GM18909 (cell line): ENCODE results near the gene ARPC5.
"Not testable (repeated sequence)": the region's sequence is repeated elsewhere in the genome, so short reads cannot be mapped to it uniquely, and the experiment has no call there.

Experiments
- ATAC-seq: cut with Tn5 transposase; IDR thresholded peaks from one replicate; pipeline ENCODE4 v1.9.1; 2021; ENCODE audit warnings: mild to moderate bottlenecking; ENCODE audit not compliant: unreplicated experiment, poor library complexity

Gene ARPC5

DNA sequence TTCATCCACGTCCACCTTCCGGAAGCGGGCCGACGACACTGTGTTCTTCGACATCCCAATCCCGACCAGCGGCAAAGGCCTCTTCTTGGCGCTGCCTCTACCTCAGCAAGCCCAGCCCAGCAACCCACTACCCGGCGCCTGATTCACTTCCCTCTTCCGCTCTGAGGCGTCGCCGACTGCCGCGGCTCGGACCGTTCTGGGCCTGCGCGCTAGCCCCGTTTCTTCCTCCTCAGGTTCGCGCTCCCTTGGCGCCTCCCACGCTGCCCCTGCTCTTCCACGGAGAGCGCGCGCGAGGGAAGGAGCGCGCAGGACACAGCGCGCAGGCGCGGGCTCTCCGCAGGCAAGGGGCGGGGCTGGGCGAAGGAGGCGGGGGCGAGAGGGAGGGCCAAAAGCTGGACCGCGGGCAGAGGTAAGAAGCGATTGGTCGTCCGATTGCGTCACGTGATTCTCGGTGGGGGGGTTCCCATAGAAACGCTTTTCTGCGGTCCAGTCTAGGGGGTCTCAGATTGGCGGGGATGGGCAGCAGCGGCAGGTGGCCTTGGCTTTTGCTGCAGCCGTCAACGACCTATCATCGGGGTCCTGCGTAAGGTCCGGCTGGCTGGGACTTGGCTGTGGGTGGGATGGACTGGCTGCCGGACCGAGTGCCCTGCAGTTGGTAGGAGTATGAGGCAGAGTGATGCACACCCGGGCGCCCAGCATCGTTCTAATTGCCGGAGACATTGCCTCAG lies at the start of gene ARPC5:
Gene ARPC5 (minus strand): TSS at position 178 of the 728 bp plus-strand sequence. CDS start 124 bp downstream, at position 54.
- peak; percentile 88 for ATAC-seq

DNA sequence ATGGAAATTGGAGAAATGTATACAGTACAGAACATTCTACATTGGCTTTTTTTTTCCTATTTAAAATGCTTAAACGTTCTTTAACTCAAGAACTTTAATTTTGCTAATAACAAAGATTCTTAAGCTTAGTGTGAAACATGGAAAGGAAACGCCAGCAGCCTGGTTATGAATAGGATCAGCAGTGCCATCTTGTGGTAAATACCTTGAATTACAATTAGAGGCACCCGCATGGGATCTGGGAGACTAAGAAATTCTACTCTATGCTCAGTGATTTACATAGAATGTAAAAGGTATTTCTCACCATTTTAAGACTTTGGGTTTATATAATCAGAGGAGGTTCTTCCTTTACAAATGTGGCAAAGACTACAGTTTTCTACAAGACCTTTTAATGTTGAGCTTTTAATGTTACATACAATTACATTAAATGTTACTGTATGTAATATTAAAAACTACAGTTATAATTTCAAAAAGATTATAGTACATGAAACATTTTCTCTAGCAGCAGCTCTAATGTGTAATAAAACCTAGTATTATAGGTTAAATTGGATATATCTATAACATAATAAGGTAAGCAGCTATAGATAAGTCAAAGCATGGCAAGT lies 49.6 kb upstream of the ARPC5 start:
- ATAC-seq: peak; percentile 61

DNA sequence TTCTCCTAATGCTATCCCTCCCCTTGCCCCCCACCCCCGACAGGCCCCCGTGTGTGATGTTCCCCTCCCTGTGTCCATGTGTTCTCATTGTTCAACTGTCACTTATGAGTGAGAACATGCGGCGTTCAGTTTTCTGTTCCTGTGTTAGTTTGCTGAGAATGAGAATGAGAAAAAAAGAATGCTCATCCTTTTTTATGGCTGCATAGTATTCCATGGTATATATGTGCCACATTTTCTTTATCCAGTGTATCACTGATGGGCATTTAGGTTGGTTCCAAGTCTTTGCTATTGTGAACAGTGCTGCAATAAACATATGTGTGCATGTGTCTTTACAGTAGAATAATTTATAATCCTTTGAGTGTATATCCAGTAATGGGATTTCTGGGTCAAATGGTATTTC lies 43.8 kb upstream of the ARPC5 start:
- ATAC-seq: not testable (repeated sequence)

DNA sequence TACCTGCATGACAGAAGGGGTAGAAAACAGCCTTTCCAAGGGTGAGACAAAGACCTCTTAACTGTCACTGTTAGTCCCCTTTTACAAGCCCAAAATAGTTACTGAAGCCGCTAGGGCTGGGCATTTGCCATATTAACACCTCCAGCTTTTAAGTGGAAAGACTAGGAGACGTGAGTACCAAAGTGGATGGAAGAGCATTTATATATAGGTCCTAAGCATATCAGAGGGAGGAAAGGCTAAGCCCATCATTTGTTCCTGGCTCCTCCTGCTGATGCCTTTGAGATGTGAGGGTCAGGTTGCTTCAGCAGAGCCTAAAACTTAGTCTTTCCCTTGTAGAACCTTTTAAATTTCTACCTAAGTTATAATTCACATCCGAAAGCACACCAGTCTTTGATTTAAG lies 43.2 kb upstream of the ARPC5 start:
- no peak for ATAC-seq

DNA sequence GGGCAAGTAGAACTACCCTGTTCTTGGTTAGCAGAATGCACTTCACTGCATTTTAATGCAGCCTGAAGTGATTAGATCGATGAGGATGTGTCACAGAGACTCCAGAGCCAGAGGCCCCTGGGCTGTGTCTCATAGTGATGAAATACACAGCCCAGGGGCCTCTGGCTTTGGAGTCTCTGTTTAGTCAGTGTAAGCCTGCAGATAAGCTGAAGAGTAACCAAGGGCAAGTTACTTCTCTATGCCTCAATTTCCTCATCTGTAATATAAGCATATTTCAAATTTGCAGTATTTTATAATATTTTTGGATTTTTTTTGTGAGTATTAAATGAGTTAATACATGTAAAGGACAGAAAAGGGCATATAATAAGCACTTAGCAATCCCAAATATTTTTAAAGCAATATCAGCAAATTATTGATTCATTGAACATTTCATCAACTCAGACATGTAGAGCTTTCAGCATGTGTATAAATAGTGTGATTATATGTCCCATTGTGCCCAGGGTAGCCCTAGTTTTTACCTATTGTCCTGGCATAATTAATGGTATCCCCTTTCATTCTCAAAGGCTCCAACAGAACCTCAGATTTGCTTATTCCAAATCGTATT lies 41.1 kb upstream of the ARPC5 start:
- no peak for ATAC-seq

DNA sequence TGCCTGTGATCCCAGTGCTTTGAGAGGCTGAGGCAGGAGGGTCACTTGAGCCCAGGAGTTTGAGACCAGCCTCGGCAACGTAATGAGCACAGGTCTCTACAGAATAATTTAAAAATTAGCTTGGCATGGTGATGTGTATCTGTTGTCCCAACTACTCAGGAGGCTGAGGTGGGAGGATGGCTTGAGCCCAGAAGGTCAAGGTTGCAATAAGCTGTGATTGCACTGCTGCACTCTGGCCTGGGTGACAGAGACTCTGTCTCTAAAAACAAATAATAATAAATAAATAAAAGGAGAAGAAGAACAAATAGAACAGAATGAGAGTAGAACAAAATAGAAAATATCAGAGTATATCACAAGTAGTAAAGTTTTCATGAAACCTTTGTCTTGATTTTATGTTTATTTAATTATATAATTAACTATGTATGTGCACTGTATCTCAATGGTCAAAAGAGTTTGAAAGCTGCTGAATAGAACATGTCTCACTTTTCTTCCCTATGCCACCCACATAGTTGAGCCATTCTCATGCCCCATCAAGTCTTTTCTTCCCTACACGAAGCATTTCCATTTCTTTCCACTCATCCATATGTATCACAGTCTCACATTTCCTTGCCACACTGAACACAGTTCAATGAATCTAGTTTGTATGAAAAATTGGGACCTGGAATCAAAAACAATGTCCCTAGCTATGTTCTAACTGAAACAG lies 40.5 kb upstream of the ARPC5 start:
- ATAC-seq: no peak

DNA sequence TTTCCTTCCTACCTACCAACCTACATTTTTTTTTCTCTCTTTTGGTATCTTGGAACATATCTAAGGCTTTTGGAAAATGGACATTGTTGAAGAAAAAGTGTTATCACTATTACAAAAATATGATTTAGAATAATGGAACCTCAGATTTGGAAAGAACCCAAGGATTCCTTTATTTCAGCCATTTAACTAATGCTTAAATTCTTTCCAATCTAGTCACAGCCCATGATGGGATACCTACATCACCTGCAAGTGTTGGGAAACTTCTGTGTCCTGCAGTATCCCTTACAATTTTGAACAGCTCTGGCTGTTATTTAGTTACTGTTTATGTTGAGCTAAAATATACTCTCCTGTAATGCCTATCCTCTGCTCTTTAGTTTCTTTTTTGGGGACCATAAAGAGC lies 39.8 kb upstream of the ARPC5 start:
- ATAC-seq: no peak

GRCh38 chr1:183674886-183675285 lies 39.3 kb upstream of the ARPC5 start:
- no peak for ATAC-seq

GRCh38 chr1:183674339-183674738 lies 38.8 kb upstream of the ARPC5 start:
- ATAC-seq: no peak

DNA sequence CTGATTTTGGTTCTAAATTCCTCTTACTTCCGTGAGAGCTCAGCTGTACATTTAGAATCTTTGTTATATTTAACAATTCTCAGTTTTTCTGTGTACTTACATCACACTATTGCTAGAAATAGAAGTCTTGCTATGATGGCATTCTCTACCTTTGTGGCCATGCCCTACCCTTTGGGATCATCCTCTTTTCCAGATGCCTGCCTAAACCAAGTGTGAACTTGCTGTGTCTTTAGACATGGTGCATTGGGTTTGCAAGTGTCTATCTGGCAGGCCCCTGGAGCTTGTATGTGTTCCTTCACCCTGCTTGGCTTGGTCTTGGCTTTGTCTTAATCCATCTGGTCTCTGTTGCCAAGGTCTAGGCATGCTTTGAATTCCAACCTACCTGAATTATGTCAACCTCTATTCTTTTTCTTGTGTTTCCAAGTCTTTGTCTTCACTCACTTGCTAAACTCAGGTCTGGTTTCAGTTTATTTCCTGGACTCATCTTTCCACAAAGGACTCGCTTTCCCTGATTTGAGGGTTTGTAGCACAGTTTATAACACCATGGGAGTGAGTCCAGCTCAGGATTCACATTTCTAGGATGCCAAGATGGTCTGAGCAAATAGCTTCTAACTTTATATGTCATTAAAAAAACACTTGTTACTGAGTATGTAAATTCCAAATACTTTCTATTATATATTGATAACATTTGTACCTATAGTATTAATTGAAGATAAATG lies 38.2 kb upstream of the ARPC5 start:
- ATAC-seq: no peak

DNA sequence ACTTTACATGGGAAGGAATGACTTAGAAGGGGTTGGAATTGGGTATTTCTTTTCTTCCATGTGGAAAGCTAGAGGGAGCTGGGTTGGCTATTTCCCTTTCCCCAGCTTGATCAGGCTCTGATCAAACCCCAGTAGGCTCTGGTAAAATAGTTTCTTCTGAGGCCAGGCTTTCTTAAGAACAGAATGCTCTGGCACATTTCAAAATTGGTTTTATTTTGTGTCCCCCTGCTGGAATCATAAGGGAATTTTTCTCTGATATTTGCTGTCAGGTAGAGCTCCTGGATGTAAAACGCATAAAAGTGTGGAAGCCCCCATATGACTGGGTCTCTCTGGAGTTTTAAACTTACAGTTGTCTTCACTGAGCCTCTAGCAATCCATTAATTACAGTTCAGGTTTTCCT lies 34.6 kb upstream of the ARPC5 start:
- no peak for ATAC-seq

- ATAC-seq: no peak
Observed at GRCh38 chr1:183656355-183656754, 20.8 kb upstream of the ARPC5 start.

DNA sequence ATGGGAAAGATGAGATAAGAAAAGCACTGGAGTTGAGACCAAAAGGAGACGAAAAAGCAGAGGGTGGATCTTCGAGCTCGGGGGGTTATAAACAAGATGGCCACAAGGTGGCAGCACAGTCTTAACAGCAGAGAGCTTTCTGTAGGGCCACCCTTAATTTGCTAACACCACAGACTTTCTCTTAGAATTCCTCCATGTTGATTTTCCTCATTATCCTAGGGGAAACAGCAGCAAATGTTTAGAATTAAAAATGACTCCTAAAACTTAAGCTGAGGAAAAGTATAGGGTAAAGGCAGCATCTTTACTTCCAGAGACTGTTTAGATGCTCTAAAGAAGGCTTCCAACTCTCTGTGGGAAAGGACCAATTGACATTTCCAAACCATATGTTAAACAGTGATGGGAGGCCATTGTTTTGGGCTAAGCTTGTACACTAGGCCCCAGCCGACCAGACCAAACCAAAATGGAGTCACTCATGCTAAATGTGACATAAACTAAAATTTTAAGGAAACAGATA lies 20.0 kb upstream of the ARPC5 start:
- no peak for ATAC-seq

GRCh38 chr1:183654706-183655105 lies 19.1 kb upstream of the ARPC5 start:
- no peak for ATAC-seq

- ATAC-seq: peak; percentile 44
Observed at GRCh38 chr1:183653876-183654451, 18.4 kb upstream of the ARPC5 start.

- no peak for ATAC-seq
Observed at GRCh38 chr1:183653462-183653794, 17.8 kb upstream of the ARPC5 start.

DNA sequence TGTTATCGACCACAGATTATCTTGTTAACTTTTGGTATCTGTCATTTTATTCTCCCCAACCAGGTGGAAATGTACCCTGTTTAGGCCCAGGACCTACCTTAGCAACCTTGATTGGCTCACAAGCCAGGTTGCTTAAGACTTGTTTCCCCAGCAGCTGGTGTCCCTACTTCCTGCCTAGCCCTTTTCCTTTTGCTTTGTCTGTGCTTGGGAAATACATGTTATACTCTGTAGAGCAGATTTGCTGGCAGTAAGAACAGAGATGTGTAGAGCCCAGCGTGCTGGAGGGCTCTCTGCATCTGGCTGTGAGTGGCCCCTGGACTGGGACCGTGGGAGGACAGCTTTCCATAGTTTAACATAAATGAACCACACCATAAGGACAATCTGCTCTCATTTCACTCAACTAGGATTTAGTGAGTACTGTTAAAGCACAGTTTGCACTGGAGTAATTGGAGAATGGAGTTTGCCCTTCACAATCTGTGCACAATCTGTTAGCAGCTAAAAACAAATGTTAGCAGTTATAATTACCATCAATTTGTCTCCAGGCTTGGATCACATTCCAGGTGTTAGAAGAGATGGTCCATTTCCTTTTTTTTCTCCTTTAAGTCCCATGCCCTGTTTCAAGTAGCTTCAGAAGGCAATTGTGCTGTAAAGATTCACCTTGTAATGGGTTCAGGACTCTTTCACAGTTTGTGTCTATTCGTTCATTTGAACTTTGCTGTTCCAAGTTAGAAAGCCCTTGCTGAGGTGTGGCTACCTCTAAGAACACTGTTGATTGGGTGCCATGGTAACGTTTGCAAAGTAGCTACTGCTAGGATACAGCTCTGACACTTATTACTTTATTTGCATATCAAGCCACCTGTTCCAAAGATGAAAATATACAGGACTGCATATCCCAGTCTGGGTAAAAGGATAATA lies 17.2 kb upstream of the ARPC5 start, which contains the start of gene APOBEC4:
Gene APOBEC4 (minus strand): TSS at position 770 of the 915 bp plus-strand sequence. CDS start 4,535 bp downstream, outside the sequence.
- ATAC-seq: no peak

DNA sequence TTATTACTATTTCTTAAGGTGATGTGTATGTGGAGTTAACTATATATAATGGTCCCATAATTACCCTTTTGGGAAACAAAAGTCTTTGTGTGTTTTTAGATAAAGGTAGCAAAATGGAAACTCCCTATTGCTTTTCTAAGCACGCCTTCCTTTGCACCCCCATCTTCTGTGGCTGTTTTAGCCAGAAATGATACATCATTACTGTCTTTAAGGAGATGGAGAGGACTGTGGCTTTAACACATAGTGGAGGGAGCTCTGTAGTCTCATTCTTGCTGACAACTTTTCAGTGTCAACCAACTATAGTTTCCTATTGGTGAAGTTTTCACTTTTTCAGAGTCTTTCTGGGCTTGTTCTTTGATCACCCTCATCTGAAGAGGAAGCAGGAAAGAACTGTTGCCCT lies 16.5 kb upstream of the ARPC5 start:
- ATAC-seq: no peak

GRCh38 chr1:183651612-183652011 lies 16.0 kb upstream of the ARPC5 start:
- no peak for ATAC-seq
